ENCODE data around the gene MEIS1.

DNA sequence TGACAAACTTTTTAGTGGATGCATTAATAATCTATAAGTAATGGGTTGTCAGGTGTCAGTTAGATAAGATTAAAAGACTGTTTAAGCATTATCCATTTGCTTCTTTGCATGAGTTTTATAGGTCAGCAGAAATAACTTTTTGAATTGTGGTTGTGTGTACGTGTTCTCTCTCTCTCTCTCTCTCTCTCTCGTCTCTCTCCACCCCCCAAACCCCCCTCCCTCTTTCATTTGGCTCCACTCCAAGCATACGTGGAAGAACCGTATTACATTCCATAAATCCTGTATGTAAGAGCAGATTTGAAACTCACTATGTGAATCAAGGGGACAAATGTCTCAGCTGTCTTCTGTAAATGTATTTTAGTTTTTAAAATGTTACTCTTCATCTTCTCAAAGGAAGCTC, 120.2 kb downstream of the MEIS1 start:
- TF ChIP-seq POLR2AphosphoS5 (IDR thresholded peaks at IDR 0.05; ENCODE audit: borderline replicate concordance, low read depth, low read length) (no peak), EZH2 (IDR thresholded peaks at IDR 0.05) (no peak)
